Esophagus (tissue), 2 donors: ENCODE measurements around the gene CTTN. TPM values are rescaled to one million over a fixed set of nuclear protein-coding genes. Genes with fewer than 3 reads are reported as not detected.
A peak's percentile ranks its signal among the peaks of the same experiment; 100 is the strongest.

ENCODE experiments used
- H3K27ac ChIP-seq, 2 donors: one replicate each; pipeline ENCODE4 v1.5.1; 2013; ENCODE audit warnings: low read depth in 2 of 2, mild to moderate bottlenecking in 2 of 2, inconsistent platforms in 1 of 2, low read length in 1 of 2, moderate library complexity in 1 of 2
- H3K27me3 ChIP-seq, 2 donors: one replicate each; pipeline ENCODE4 v1.6.1; 2013; ENCODE audit warnings: low read length in 2 of 2, control low read depth in 1 of 2, mild to moderate bottlenecking in 1 of 2; ENCODE audit not compliant: insufficient read depth in 2 of 2, control insufficient read depth in 1 of 2
- H3K36me3 ChIP-seq, 2 donors: one replicate each; pipeline ENCODE4 v1.6.1; 2013; ENCODE audit warnings: low read length in 1 of 2; ENCODE audit not compliant: control insufficient read depth in 2 of 2, insufficient read depth in 2 of 2
- H3K4me1 ChIP-seq, 2 donors: one replicate each; pipeline ENCODE4 v1.6.1; 2013; ENCODE audit warnings: low read length in 1 of 2; ENCODE audit not compliant: control insufficient read depth in 2 of 2, insufficient read depth in 2 of 2
- H3K4me3 ChIP-seq, 2 donors: one replicate each; pipeline ENCODE4 v1.5.1; 2013; ENCODE audit warnings: low read length in 2 of 2, mild to moderate bottlenecking in 2 of 2, low read depth in 1 of 2, moderate library complexity in 1 of 2
- H3K9me3 ChIP-seq, 2 donors: one replicate each; pipeline ENCODE4 v1.6.1; 2013; ENCODE audit warnings: mild to moderate bottlenecking in 2 of 2, low read depth in 1 of 2, low read length in 1 of 2, moderate library complexity in 1 of 2; ENCODE audit not compliant: control insufficient read depth in 2 of 2, insufficient read depth in 1 of 2
- WGBS, 2 donors: extraction: QIAGEN DNeasy Blood & Tissue Kit; methylation state at CpG; one replicate each; pipeline ENCODE4 v1.1.7; 2013; 5-methylcytosine and 5-hydroxymethylcytosine counted together
- polyA plus RNA-seq, 2 donors: library from polyadenylated mRNA; stranded (reverse); fragments of 200-250 nt; gene quantifications; one replicate each; pipeline ENCODE4 v1.2.3, GENCODE V29; 2013
- donor health status: healthy with polysubstance abuse.
- donor health status: Bipolar disorder and iron deficiency.

CTTN gene
- polyA plus RNA-seq, 2 donors = 111 to 121 TPM

DNA sequence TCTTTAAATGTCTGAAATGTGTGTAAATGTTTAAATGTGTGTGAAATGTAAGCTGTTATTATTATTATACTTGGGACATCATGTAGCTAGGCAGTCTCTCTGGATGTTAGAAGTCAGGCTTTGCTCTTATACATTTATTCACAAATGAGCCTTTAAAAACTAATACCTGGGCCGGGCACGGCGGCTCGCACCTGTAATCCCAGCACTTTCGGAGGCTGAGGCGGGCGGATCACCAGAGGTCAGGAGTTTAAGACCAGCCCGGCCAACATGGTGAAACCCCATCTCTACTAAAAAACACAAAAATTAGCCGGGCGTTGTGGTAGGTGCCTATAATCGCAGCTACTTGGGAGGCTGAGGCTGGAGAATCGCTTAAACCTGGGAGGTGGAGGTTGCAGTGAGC, 21.7 kb upstream of the CTTN start:
- H3K27me3 ChIP-seq = no peaks in the 10 kb centered on the region
- H3K9me3 ChIP-seq = no peaks in the 10 kb centered on the region
- peaks cover 18 to 20% of the 10 kb centered on the region in 2 donors for H3K36me3 ChIP-seq
- no peak overlapping the region for H3K27ac ChIP-seq
- H3K4me3 ChIP-seq = no peak overlapping the region
- 95 to 98% methylated on average over 12 of the region's 12 CpGs for WGBS, 2 donors
- H3K4me1 ChIP-seq = no peaks in the 10 kb centered on the region

DNA sequence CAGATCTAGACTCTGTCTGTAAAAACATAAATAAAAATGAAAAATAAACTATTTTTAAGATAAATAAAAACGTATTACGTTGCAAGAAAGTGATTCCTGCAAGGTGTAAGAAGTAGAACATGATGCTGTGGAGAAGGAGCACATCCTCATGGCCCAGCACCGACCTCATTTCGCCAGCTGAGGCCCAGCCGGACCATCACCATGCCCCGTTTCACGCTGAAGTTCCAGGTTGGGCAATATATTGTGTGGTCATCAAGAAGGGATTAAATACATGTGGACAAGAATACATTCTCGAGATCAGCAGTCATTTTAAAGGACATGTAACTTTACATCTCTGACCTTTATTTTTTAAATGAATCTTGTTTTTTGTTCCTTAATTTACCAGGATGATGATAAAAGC, 20.7 kb upstream of the CTTN start:
- no peaks in the 10 kb centered on the region for H3K27me3 ChIP-seq
- no peaks in the 10 kb centered on the region for H3K9me3 ChIP-seq
- H3K27ac ChIP-seq = no peak overlapping the region
- H3K4me1 ChIP-seq = no peaks in the 10 kb centered on the region
- peaks cover 17 to 20% of the 10 kb centered on the region in 2 donors for H3K36me3 ChIP-seq
- no peak overlapping the region for H3K4me3 ChIP-seq
- WGBS, 2 donors = 92 to 93% methylated on average over 8 of the region's 8 CpGs

DNA sequence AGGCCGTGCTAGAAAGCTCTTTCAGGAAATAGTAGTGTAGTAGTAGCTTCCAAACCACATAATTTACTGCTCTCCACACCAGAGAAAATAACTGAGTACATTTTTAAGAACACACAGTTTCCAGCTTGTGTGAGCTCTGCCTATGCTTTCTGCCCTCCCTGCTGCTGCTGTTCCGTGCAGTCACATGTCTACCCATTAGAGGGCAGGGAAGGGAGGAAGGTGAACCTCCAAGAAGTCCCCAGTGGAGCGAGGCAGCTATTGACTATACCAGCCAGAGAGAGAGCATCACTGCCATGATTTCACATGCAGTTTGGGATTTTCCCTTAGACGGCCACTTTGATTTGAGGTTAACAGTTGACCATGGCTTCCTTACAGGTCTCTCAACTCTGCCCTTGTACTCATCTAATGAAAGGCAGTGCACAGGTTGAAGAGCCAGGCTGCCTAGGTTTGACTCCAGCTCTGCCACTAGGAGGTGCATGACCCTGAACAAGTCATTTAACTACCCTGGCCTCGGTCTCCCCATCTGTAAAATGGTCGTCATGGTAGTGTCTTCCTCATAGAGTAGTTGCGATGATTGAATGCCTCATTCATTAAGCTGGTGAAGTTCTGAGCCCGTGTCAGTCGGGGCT, 19.7 kb upstream of the CTTN start:
- Histone ChIP-seq H3K27me3 (no peaks in the 10 kb centered on the region), H3K9me3 (no peaks in the 10 kb centered on the region), H3K4me1 (peaks cover 0 to under 1% of the 10 kb centered on the region in 2 donors), H3K27ac (no peak overlapping the region), H3K36me3 (peaks cover 11 to 18% of the 10 kb centered on the region in 2 donors), H3K4me3 (no peak overlapping the region)
- 90 to 94% methylated on average over 9 of the region's 9 CpGs for WGBS, 2 donors

DNA sequence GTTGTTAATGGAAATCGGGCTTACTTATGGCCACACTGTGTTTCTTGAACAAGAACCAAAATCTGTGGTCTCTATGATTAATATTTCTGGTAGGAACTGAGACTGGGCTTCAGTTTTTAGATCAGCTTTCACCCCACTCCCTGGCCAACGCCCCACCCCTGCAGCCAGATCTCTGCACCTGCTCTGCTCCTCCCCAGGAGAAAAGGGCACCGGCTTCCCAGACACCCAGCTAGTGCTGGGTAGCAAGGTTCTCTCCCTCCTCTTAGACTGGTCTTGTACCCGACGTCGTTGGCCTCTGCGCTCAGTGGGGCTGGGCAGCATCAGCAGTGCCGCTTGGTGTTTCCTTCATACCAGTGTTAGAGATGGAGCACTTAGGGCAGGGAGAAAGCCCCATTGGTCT, 17.0 kb upstream of the CTTN start:
- peaks cover 11 to 23% of the 10 kb centered on the region in 2 donors for H3K36me3 ChIP-seq
- WGBS, 2 donors = 87 to 93% methylated on average over 8 of the region's 8 CpGs

DNA sequence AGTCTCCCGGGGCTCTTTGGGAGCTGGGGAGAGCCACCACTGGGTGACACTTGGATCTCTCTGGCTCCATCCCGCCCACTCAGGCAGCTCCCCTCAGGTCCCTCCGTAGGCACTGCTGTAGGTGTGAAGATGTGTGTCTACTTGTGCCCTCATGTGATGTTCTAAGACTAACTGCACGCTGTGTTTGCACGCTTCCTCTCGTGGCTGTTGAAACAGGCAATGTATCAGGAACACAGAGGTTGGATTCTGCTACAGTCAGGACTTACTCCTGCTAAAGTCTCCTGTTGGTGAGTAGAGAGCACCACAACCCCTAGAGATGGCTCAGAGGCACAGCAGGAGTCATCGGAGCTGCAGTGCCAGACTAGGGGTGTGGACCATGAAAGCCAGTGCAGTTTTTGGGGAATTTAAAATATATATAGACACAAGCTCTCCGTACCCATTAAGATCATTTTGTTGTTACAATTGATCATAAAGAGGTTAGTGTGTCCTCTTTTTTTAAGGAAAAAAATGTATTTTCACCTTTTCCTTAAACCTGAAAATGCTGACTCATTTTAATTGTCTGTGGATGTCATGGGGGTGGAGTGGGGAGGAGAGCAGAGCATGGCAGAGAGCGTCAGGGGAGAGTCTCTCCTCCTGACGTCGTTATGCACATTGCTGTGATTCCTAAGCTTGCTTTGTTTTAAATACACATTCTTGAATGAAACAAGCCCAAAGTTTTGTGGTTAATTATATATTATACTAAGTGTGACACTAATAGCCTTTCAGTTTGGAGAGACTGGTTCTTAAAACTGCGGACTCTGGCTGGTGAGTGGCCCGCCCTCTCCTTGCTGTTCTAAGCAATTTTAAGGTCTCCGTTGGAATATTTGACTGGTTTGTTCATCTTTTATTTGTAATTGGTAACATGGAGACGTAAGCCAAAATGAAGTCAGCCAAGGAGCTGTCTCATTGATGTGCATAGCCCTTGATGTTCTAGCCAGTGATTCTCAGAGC, 16.2 kb upstream of the CTTN start:
- H3K4me1 ChIP-seq = peaks cover 0 to 2% of the 10 kb centered on the region in 2 donors
- H3K27me3 ChIP-seq = no peaks in the 10 kb centered on the region
- H3K27ac ChIP-seq = peak overlapping the region in 1 of 2 donors; percentile 40
- no peak overlapping the region for H3K4me3 ChIP-seq
- peaks cover 11 to 23% of the 10 kb centered on the region in 2 donors for H3K36me3 ChIP-seq
- 69 to 77% methylated on average over 15 of the region's 15 CpGs for WGBS, 2 donors
- H3K9me3 ChIP-seq = no peaks in the 10 kb centered on the region

More for the DNA sequence above, 17.0 kb upstream of the CTTN start:
- Histone ChIP-seq H3K27me3 (no peaks in the 10 kb centered on the region), H3K4me1 (peaks cover 0 to 2% of the 10 kb centered on the region in 2 donors), H3K9me3 (no peaks in the 10 kb centered on the region), H3K27ac (no peak overlapping the region), H3K4me3 (no peak overlapping the region)

DNA sequence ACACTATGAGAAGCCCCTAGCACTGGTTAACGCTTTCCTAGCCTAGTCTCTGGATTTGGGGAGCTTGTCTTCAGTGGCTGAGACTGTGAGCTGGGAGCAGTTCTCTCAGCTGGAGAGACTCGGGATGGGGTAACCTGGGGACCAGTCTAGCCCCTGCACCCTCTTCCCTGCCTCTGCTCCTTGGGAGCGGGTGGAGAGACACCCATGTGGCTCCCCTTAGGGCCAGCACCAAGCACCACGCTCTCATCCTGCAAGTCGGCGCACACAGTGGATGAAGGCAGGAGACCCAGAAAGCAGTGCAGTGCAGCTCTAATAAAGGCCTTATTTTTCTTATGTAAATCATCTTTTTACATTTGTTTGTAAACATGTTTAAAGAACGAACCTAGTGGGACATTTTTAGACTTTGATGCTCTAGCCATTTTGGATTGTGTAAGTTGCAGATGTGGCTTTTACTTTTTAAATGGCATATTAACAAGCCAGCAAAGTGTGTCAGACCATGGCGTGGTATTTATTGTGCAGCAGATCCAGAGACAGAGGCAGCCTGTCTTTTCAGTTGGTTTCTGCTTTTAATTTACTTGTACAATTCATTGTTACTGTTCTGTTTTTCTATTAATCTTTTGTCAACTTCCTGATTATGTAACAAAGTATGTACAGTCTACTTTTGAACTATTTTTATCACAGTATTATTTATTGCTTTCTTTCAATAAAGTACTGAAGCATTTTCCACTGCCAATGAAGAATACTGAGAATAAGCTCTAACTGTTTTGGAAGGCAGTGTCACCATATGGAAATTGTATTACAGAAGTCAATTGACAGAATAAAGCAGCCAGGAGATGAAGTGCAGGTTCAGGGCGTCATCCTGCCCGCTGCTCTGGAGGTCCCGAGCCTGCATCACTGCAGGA, 14.4 kb upstream of the CTTN start:
- Histone ChIP-seq H3K36me3 (peaks cover 2 to 16% of the 10 kb centered on the region in 2 donors), H3K4me3 (no peak overlapping the region), H3K27me3 (no peaks in the 10 kb centered on the region), H3K4me1 (peaks cover 0 to 2% of the 10 kb centered on the region in 2 donors), H3K27ac (peak overlapping the region in 1 of 2 donors; percentile 6), H3K9me3 (no peaks in the 10 kb centered on the region)
- WGBS, 2 donors = 80 to 82% methylated on average over 11 of the region's 11 CpGs

DNA sequence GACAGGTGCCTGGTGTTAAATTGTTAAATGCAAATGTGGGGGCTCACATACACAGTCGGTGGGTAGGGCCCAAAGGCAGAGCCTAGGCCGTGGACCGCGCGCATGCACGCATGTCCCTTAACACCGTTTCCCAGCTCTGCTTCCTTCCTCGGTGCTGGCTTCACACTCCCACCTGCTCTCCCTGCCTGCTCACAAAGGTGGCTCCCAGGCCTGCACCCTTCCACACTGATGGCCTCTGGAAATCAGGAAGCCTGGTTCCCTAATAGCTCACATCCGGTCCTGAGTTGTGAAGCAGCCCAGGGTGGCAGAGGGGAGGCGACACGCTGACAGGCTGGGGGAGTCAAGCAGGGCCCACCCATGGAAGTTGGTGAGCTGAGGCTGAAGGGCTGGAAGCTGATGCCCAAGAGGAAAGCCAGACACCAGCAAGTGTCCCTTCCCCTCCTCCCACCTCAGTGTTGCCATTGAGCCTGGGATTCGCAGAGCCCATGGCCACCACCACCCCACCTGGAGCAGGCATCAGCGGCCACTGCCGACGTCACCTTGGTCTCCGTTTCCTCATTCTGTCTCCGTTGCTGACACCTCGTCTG, 13.7 kb upstream of the CTTN start:
- H3K27ac ChIP-seq = no peak overlapping the region
- H3K9me3 ChIP-seq = no peaks in the 10 kb centered on the region
- peaks cover 0 to 14% of the 10 kb centered on the region in 2 donors for H3K36me3 ChIP-seq
- no peak overlapping the region for H3K4me3 ChIP-seq
- peaks cover 0 to 2% of the 10 kb centered on the region in 2 donors for H3K4me1 ChIP-seq
- 89% methylated on average over 18 of the region's 18 CpGs for WGBS, 2 donors
- no peaks in the 10 kb centered on the region for H3K27me3 ChIP-seq

DNA sequence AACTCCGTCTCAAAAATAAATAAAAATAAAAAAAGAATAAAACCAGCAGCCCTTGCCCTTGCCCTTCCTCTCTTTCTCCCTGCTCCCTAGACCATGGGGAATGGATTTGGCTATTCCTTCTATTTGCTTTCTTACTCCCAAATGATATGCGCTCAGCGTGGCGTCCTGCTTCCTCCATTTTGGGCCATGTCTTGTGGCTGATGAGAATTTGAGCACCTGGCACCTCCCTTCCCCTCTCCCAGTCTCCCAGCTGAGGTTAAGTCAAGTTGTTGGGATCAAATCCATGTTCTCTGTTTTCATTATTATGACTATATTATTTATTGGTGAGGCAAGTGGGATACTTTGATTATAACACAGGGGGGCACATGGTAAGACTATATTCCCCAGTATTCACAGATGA, 10.8 kb upstream of the CTTN start:
- Histone ChIP-seq H3K9me3 (no peaks in the 10 kb centered on the region), H3K27me3 (no peaks in the 10 kb centered on the region), H3K4me1 (peaks cover 0 to 2% of the 10 kb centered on the region in 2 donors), H3K36me3 (peaks cover 0 to 10% of the 10 kb centered on the region in 2 donors), H3K27ac (no peak overlapping the region), H3K4me3 (no peak overlapping the region)
- 92 to 96% methylated on average over 4 of the region's 4 CpGs for WGBS, 2 donors

DNA sequence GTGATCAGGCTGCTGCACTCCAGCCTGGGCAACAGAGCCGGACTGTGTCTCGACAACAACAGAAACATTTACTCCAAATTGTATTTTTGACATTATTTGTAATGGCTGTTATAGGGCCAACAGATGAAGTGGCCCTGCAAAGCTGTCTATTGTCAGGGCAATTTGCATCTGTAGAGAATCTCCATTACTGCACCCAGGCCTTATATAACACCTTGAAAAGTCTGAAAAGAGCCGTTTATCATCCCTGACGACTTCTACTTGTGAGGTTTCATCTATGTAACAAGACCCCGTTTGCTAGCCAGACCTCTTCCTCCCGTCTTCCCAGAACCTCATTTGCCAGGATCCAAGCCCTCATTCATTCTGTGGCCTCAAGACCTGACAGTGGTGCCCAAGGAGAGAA, 9.1 kb upstream of the CTTN start:
- 83 to 86% methylated on average over 6 of the region's 6 CpGs for WGBS, 2 donors
- no peak overlapping the region for H3K27ac ChIP-seq
- H3K36me3 ChIP-seq = peaks cover 0 to 7% of the 10 kb centered on the region in 2 donors
- H3K27me3 ChIP-seq = no peaks in the 10 kb centered on the region
- H3K4me3 ChIP-seq = no peak overlapping the region
- H3K9me3 ChIP-seq = no peaks in the 10 kb centered on the region
- no peaks in the 10 kb centered on the region for H3K4me1 ChIP-seq
